K562 (cell line): ENCODE measurements around the gene SLC3A2. TPM values are rescaled to one million over a fixed set of nuclear protein-coding genes. Genes with fewer than 3 reads are reported as not detected.

Experiments used
- E4F1 ChIP-seq: fragments of 250-450 bp; sonication (Bioruptor Pico); IDR thresholded peaks from 2 replicates; pipeline ENCODE4 v1.5.0; 2021; ENCODE audit warnings: mild to moderate bottlenecking, borderline replicate concordance
- MBD1 ChIP-seq: fragments of 250-450 bp; sonication (Bioruptor Pico); IDR thresholded peaks from 2 replicates; pipeline ENCODE4 v1.8.0; 2022; ENCODE audit warnings: inconsistent platforms
- MTA1 ChIP-seq: fragments of 450-650 bp; IDR thresholded peaks from 2 replicates; pipeline ENCODE4 v1.6.1; 2017; ENCODE audit warnings: borderline replicate concordance
- MXD1 ChIP-seq: fragments of 250-450 bp; sonication (Bioruptor Pico); IDR thresholded peaks from 2 replicates; pipeline ENCODE4 v1.8.0; 2021; ENCODE audit warnings: borderline replicate concordance, mild to moderate bottlenecking, moderate library complexity; ENCODE audit not compliant: poor library complexity, severe bottlenecking
- PTTG1 ChIP-seq: fragments of 450-650 bp; IDR thresholded peaks from 2 replicates; pipeline ENCODE4 v1.6.1; 2016; ENCODE audit warnings: low read depth, mild to moderate bottlenecking, missing genetic modification characterization, missing compliant biosample characterization
- ZNF316 ChIP-seq: fragments of 450-650 bp; IDR thresholded peaks from 2 replicates; pipeline ENCODE4 v1.6.1; 2016
- ZNF589 ChIP-seq: fragments of 200-800 bp; sonication (Bioruptor generic); IDR thresholded peaks from 2 replicates; pipeline ENCODE4 v1.6.1; 2016; ENCODE audit warnings: low read depth, missing genetic modification characterization, missing compliant biosample characterization
- ZNF830 ChIP-seq: fragments of 250-450 bp; sonication (Bioruptor Pico); IDR thresholded peaks from 2 replicates; pipeline ENCODE4 v1.5.0; 2021; ENCODE audit warnings: mild to moderate bottlenecking
- polyA plus RNA-seq, 8 experiments: library from polyadenylated mRNA; depleted of rRNA in 4 of 8; stranded (reverse) in 5 of 8; unstranded in 3 of 8; fragments of >200 nt; fragmentation: Nextera tagmentation in 2 of 8; fragmentation: Illumina TruSeq in 1 of 8; extraction: Ambion mirVana in 2 of 8; extraction: Trizol in 1 of 8; gene quantifications; 2 replicates each; pipeline versions ENCODE4 v1.2.1 to v1.2.3, GENCODE V29; 2011 to 2014; ENCODE audit warnings: inconsistent platforms in 1 of 8, missing spikeins in 1 of 8
- total RNA-seq, 7 experiments: library from RNA; depleted of rRNA in 6 of 7; stranded (reverse); fragments of >200 nt in 6 of 7; fragmentation: Illumina TruSeq in 2 of 7; extraction: Trizol in 2 of 7; gene quantifications; 2 replicates each; pipeline versions ENCODE4 v1.2.1 to v1.2.3, GENCODE V29; 2011 to 2021; ENCODE audit warnings: low replicate concordance in 1 of 7
- TF ChIP-seq, protein P1 (sequence below): fragments of 450-650 bp; formaldehyde crosslinking; IDR thresholded peaks from 2 replicates; pipeline ENCODE4 v1.4.0; 2020; ENCODE audit warnings: mild to moderate bottlenecking, moderate library complexity
- TF ChIP-seq, protein P2 (sequence below), 2 experiments: fragments of 250-450 bp in 1 of 2; fragments of 450-650 bp in 1 of 2; sonication (Bioruptor Pico) in 1 of 2; IDR thresholded peaks; 2 replicates each; pipeline versions ENCODE4 v1.6.1 to v1.8.0; 2016 to 2021; ENCODE audit warnings: mild to moderate bottlenecking in 2 of 2, moderate library complexity in 2 of 2, missing compliant biosample characterization in 1 of 2, missing genetic modification characterization in 1 of 2
- TF ChIP-seq, protein P3 (sequence below): fragments of 450-650 bp; IDR thresholded peaks from 2 replicates; pipeline ENCODE4 v1.6.1; 2016; ENCODE audit warnings: antibody characterized with exemption
- TF ChIP-seq, protein P4 (sequence below): fragments of 450-650 bp; formaldehyde crosslinking; IDR thresholded peaks from 2 replicates; pipeline ENCODE4 v1.4.0; 2020; ENCODE audit warnings: mild to moderate bottlenecking, moderate library complexity

The SLC3A2 gene
- total and polyA plus RNA-seq, 9 of the 15 experiments (the other 6 are each of a cell fraction or from before 2014, with no cell fraction given) = 20.0 to 296 (median 214) TPM

- TF ChIP-seq ZNF830 (CRISPR knock-in tag) = peak; percentile 88; the same call in 1 of the 2 replicates
- TF ChIP-seq, protein P1, sequence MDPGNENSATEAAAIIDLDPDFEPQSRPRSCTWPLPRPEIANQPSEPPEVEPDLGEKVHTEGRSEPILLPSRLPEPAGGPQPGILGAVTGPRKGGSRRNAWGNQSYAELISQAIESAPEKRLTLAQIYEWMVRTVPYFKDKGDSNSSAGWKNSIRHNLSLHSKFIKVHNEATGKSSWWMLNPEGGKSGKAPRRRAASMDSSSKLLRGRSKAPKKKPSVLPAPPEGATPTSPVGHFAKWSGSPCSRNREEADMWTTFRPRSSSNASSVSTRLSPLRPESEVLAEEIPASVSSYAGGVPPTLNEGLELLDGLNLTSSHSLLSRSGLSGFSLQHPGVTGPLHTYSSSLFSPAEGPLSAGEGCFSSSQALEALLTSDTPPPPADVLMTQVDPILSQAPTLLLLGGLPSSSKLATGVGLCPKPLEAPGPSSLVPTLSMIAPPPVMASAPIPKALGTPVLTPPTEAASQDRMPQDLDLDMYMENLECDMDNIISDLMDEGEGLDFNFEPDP (CRISPR knock-in tag) = peak; percentile 78; the same call in 1 of the 2 replicates
- TF ChIP-seq PTTG1 = no peak
- TF ChIP-seq, protein P2, sequence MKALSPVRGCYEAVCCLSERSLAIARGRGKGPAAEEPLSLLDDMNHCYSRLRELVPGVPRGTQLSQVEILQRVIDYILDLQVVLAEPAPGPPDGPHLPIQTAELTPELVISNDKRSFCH (CRISPR knock-in tag; IDR thresholded peaks at IDR 0.05) = no peak
- TF ChIP-seq, protein P2 (tag; IDR thresholded peaks at IDR 0.05) = peak; percentile 91
- TF ChIP-seq, protein P3, sequence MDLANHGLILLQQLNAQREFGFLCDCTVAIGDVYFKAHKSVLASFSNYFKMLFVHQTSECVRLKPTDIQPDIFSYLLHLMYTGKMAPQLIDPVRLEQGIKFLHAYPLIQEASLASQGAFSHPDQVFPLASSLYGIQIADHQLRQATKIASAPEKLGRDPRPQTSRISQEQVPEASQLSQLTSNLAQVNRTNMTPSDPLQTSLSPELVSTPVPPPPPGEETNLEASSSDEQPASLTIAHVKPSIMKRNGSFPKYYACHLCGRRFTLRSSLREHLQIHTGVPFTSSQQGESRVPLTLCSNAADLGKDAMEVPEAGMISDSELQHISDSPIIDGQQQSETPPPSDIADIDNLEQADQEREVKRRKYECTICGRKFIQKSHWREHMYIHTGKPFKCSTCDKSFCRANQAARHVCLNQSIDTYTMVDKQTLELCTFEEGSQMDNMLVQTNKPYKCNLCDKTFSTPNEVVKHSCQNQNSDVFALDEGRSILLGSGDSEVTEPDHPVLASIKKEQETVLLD = 0 out of 2 replicates have a peak, but pooled peaks have one; percentile 27
- TF ChIP-seq ZNF316 = no peak
- TF ChIP-seq E4F1 (CRISPR knock-in tag) = peak; percentile 23; the same call in 1 of the 2 replicates
- no peak for TF ChIP-seq ZNF589 (CRISPR knock-in tag)
- TF ChIP-seq, protein P4, sequence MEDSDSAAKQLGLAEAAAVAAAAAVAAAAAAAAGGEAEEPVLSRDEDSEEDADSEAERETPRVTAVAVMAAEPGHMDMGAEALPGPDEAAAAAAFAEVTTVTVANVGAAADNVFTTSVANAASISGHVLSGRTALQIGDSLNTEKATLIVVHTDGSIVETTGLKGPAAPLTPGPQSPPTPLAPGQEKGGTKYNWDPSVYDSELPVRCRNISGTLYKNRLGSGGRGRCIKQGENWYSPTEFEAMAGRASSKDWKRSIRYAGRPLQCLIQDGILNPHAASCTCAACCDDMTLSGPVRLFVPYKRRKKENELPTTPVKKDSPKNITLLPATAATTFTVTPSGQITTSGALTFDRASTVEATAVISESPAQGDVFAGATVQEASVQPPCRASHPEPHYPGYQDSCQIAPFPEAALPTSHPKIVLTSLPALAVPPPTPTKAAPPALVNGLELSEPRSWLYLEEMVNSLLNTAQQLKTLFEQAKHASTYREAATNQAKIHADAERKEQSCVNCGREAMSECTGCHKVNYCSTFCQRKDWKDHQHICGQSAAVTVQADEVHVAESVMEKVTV (CRISPR knock-in tag) = peak; percentile 3
- TF ChIP-seq MTA1 = peak; percentile 72
- TF ChIP-seq MXD1 = no peak
- TF ChIP-seq MBD1 (CRISPR knock-in tag) = no peak
Measured at GRCh38 chr11:62889484-62890437, 9.1 kb downstream of the SLC3A2 start (continued).
